ENCODE results near the gene CRACDL.

The CRACDL gene

DNA sequence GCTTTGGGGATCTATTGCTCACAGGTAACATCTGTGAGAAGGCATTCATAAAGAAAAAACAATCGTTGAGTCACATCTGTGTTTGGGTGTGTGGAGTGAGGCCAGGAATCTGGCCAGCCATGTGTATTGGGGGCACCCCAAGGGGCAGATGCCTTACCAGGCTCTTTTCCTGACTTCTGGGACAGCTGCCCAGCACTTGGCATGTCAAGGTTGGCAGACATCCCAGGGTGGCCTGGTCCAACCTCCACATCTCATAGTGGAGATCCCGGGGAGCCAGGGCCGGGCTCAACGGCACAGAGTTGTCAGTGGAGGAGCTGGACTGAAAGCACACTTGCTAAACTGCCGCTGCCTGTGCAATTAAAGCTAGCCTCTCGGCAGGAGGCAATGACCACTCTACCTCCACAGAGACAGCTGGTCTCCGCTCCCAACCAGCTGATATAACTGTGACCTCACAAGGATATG lies 129.8 kb downstream of the CRACDL start:
- DNase-seq = no peak
- H3K36me3 ChIP-seq = no peaks in the 10 kb centered on the region
- no peaks in the 10 kb centered on the region for H3K27me3 ChIP-seq
- no peak overlapping the region for H3K4me3 ChIP-seq (ENCODE audit: low read depth, low read length)
- TF ChIP-seq, protein P1, sequence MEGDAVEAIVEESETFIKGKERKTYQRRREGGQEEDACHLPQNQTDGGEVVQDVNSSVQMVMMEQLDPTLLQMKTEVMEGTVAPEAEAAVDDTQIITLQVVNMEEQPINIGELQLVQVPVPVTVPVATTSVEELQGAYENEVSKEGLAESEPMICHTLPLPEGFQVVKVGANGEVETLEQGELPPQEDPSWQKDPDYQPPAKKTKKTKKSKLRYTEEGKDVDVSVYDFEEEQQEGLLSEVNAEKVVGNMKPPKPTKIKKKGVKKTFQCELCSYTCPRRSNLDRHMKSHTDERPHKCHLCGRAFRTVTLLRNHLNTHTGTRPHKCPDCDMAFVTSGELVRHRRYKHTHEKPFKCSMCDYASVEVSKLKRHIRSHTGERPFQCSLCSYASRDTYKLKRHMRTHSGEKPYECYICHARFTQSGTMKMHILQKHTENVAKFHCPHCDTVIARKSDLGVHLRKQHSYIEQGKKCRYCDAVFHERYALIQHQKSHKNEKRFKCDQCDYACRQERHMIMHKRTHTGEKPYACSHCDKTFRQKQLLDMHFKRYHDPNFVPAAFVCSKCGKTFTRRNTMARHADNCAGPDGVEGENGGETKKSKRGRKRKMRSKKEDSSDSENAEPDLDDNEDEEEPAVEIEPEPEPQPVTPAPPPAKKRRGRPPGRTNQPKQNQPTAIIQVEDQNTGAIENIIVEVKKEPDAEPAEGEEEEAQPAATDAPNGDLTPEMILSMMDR (IDR thresholded peaks at IDR 0.05; ENCODE audit: low read depth, low read length) = no peak
- no peaks in the 10 kb centered on the region for H3K9me3 ChIP-seq
- H3K4me1 ChIP-seq = no peaks in the 10 kb centered on the region

DNA sequence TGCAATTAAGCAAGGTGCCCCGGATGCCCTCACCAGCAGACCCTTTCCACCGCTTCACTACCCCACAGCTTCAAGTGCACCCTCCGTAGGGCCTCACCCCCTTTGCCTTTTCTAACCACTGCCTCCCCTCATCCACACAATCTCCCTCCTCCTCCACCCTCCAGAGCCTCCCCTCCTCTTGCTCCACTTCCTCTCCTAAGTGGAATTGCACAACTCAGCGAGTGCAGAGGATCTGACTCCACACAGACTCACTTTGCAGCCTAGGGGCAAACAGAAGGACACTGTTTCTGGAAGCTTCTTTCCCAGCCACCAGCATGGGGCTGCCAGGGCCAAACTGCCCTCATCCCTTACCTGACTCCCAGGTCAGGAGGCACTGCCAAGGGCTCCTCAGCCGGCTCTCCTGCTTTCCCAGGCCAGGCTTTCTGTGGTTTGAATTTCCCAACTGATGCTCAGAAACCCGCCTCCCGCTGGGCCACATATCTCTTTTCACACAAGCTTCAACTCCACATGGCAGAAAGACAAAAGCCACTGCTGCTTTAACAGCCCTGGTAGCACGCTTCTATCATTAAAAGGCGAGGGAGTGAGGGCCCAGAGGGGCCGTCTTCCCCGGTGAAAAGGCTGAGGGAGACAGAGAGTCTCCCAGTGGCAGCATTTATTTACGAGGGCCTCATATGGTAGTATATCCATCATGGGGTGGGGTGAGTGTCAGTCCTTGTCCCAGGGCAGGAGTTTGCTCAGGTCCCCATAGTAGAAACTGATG lies 130.4 kb downstream of the CRACDL start:
- Histone ChIP-seq H3K36me3 (no peaks in the 10 kb centered on the region), H3K4me1 (no peaks in the 10 kb centered on the region), H3K9me3 (no peaks in the 10 kb centered on the region), H3K4me3 (ENCODE audit: low read depth, low read length) (no peak overlapping the region), H3K27me3 (no peaks in the 10 kb centered on the region)
- no peak for DNase-seq
- TF ChIP-seq, protein P1 (IDR thresholded peaks at IDR 0.05; ENCODE audit: low read depth, low read length) = no peak

DNA sequence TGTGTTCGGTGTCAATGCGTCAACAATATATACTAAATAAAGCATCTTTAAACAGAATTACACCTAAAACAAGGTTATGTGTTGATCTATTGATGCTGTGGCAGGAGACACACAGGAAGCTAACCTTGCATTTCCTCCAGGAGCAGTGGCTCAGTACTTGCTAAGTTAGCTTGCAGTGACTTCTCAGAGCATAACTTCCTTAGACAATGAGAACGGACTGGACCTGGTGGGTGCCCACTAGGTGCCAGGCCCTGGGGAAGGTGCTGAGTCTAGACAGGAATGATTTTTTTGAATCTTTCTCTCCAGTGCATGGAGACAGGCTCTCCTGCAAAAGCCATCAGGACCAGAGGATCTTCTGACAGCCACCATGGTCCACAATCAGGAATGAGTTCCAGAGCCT lies 131.3 kb downstream of the CRACDL start:
- no peaks in the 10 kb centered on the region for H3K27me3 ChIP-seq
- TF ChIP-seq, protein P1 (IDR thresholded peaks at IDR 0.05; ENCODE audit: low read depth, low read length) = no peak
- H3K4me1 ChIP-seq = no peaks in the 10 kb centered on the region
- H3K9me3 ChIP-seq = no peaks in the 10 kb centered on the region
- no peaks in the 10 kb centered on the region for H3K36me3 ChIP-seq
- H3K4me3 ChIP-seq (ENCODE audit: low read depth, low read length) = no peak overlapping the region
- no peak for DNase-seq

DNA sequence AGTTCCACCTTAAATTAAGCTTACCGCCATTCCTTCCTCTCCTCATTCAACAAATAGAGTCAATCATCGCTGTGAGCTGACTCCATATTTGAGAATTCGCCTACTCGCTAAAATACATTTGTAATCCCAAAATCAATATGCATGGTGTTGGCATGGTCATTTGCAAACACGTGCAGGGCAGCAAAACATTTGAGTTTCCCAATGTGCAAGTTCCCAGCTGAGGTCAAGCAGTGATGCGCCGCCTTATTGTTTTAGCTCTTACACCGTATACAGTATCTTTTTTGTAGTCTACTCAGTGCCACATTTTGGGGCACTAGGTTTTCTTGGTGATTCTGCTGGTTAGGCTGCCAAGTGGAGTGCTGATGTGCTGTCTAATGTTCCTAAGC lies 131.8 kb downstream of the CRACDL start:
- H3K27me3 ChIP-seq = no peaks in the 10 kb centered on the region
- no peak for DNase-seq
- no peaks in the 10 kb centered on the region for H3K9me3 ChIP-seq
- H3K4me1 ChIP-seq = no peaks in the 10 kb centered on the region
- H3K4me3 ChIP-seq (ENCODE audit: low read depth, low read length) = no peak overlapping the region
- H3K36me3 ChIP-seq = no peaks in the 10 kb centered on the region
- TF ChIP-seq, protein P1 (IDR thresholded peaks at IDR 0.05; ENCODE audit: low read depth, low read length) = no peak

DNA sequence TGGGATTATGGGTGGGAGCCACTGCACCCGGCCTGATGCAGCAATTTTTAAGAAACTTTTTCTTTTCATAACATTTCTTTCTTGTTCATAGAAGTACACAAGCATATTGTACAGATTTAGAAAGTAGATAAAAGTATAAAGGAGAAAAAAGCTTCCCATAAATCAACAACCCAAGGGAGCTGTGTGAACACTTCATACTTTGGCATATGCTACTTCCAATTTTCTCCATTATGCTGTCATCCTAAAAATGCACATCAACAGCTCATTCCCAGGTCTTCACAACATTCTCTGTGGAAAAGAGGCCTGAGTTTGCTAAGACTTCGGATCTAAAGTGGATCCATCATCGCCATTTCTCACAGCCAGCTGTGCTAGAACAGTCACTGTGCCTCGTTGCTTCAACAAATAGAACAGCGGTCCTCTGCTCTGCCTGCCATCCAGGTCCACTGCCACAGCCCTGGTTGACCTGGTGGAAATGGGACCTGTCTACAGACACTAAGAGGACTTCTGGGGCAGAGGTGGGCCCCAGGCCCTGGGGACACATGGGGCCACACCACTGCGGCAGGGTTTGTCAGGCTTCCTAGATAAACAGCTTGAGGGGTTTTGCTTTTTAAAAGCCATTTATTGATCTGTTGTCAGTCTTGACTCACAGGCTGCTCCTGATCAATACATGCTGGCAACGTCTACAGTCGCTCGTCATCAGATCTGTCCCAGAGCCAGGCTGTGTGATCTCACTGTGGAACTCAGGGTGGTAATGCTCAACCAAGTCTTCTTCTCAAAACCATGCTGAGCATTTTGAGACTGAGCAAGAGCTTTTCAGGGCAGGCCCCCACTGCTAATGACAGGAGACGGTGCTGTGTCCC lies 132.4 kb downstream of the CRACDL start:
- TF ChIP-seq, protein P1 (IDR thresholded peaks at IDR 0.05; ENCODE audit: low read depth, low read length) = no peak
- DNase-seq = no peak
- Histone ChIP-seq H3K27me3 (no peaks in the 10 kb centered on the region), H3K9me3 (no peaks in the 10 kb centered on the region), H3K36me3 (no peaks in the 10 kb centered on the region), H3K4me3 (ENCODE audit: low read depth, low read length) (no peak overlapping the region), H3K4me1 (no peaks in the 10 kb centered on the region)

DNA sequence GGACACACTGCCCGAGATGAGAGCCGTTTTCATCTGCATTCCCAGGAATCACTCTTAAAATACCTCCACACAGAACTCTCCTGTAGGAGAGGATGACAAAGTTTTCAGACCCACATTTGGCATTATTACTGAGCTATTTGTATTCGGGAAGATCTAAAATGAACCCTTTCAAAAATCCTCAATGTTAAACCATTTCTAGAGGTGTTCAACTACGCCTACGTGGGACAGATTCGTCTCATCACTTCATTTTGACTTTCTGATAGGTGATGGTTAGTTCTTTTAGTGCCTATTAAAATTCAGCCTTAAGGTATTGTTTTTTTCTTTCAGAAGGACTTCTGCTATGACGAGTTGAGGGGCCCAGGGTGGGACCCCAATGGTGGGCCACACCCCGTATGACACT lies 133.7 kb downstream of the CRACDL start:
- no peak for DNase-seq
- Histone ChIP-seq H3K27me3 (no peaks in the 10 kb centered on the region), H3K4me3 (ENCODE audit: low read depth, low read length) (no peak overlapping the region), H3K36me3 (no peaks in the 10 kb centered on the region), H3K4me1 (no peaks in the 10 kb centered on the region), H3K9me3 (no peaks in the 10 kb centered on the region)
- TF ChIP-seq, protein P1 (IDR thresholded peaks at IDR 0.05; ENCODE audit: low read depth, low read length) = no peak

Measured in BE2C (cell line).